HEK293 (cell line): ENCODE results near the gene TRA2B.

Experiments used
- CTCF ChIA-PET: fragments of 350-600 bp; formaldehyde crosslinking; extraction: SDS; loops from one replicate; lab custom pipeline; 2021; ENCODE audit warnings: antibody characterized with exemption; lab: Yijun Ruan, JAX
- POLR2A ChIA-PET: fragments of 300-600 bp; formaldehyde crosslinking; extraction: SDS; loops from one replicate; lab custom pipeline; 2020; ENCODE audit warnings: antibody characterized with exemption, inconsistent platforms; lab: Yijun Ruan, JAX
- H3K27ac ChIP-seq: fragments of 200-500 bp; sonication (Bioruptor generic); 2 replicates; pipeline ENCODE4 v1.5.1; 2014; ENCODE audit warnings: low read depth, low read length, control low read depth, inconsistent platforms; ENCODE audit errors: extremely low read depth
- H3K36me3 ChIP-seq, 2 experiments: fragments of 200-500 bp in 1 of 2; sonication (Bioruptor generic) in 1 of 2; 1 replicate in 1 of 2; 2 replicates in 1 of 2; pipeline ENCODE4 v1.5.1; 2014 to 2017; ENCODE audit warnings: inconsistent platforms in 2 of 2, low read length in 2 of 2; ENCODE audit not compliant: control insufficient read depth in 2 of 2, insufficient read depth in 1 of 2
- H3K4me1 ChIP-seq: fragments of 200-500 bp; sonication (Bioruptor generic); 2 replicates; pipeline ENCODE4 v1.5.1; 2014; ENCODE audit warnings: mild to moderate bottlenecking, low read length, inconsistent platforms; ENCODE audit not compliant: control insufficient read depth, insufficient read depth
- H3K4me3 ChIP-seq: 2 replicates; pipeline ENCODE4 v1.5.1; 2011; ENCODE audit warnings: low read depth, mild to moderate bottlenecking, control low read depth, low read length, moderate library complexity
- H3K9me3 ChIP-seq: fragments of 200-500 bp; sonication (Bioruptor generic); 2 replicates; pipeline ENCODE4 v1.5.1; 2014; ENCODE audit warnings: low read depth, low read length, inconsistent platforms; ENCODE audit not compliant: control insufficient read depth, insufficient read depth
- EGR2 ChIP-seq: fragments of 450-650 bp; formaldehyde crosslinking; IDR thresholded peaks from 2 replicates; pipeline ENCODE4 v1.5.1; 2016; ENCODE audit warnings: low read depth, missing biosample characterization, missing genetic modification characterization
- IKZF3 ChIP-seq: fragments of 450-650 bp; IDR thresholded peaks from 2 replicates; pipeline ENCODE4 v1.5.0; 2018; ENCODE audit warnings: missing biosample characterization, mild to moderate bottlenecking, missing genetic modification characterization, moderate library complexity
- KLF1 ChIP-seq: fragments of 450-650 bp; formaldehyde crosslinking; IDR thresholded peaks from 2 replicates; pipeline ENCODE4 v1.5.1; 2016; ENCODE audit warnings: missing biosample characterization, missing genetic modification characterization
- KLF9 ChIP-seq: fragments of 450-650 bp; formaldehyde crosslinking; IDR thresholded peaks from 2 replicates; pipeline ENCODE4 v1.5.1; 2016; ENCODE audit warnings: missing biosample characterization, missing genetic modification characterization, low read depth
- OVOL3 ChIP-seq: fragments of 450-650 bp; formaldehyde crosslinking; IDR thresholded peaks from 2 replicates; pipeline ENCODE4 v1.5.1; 2016; ENCODE audit warnings: missing biosample characterization, missing genetic modification characterization
- PRDM1 ChIP-seq: fragments of 450-650 bp; formaldehyde crosslinking; IDR thresholded peaks from 2 replicates; pipeline ENCODE4; 2016; ENCODE audit warnings: missing biosample characterization, missing genetic modification characterization
- REPIN1 ChIP-seq: fragments of 450-650 bp; formaldehyde crosslinking; IDR thresholded peaks from 2 replicates; pipeline ENCODE4 v1.5.1; 2017; ENCODE audit warnings: missing biosample characterization, missing genetic modification characterization, low read depth
- SP2 ChIP-seq: fragments of 450-650 bp; formaldehyde crosslinking; IDR thresholded peaks from 2 replicates; pipeline ENCODE4 v1.5.1; 2016; ENCODE audit warnings: missing biosample characterization, missing genetic modification characterization
- ZFP3 ChIP-seq: fragments of 450-650 bp; formaldehyde crosslinking; IDR thresholded peaks from 2 replicates; pipeline ENCODE4 v1.5.1; 2016; ENCODE audit warnings: low read depth, missing biosample characterization, missing genetic modification characterization
- ZFP37 ChIP-seq: fragments of 450-650 bp; formaldehyde crosslinking; IDR thresholded peaks from 2 replicates; pipeline ENCODE4 v1.5.1; 2016; ENCODE audit warnings: missing biosample characterization, missing genetic modification characterization
- ZIC2 ChIP-seq: fragments of 450-650 bp; formaldehyde crosslinking; IDR thresholded peaks from 2 replicates; pipeline ENCODE4 v1.5.1; 2016; ENCODE audit warnings: missing biosample characterization, missing genetic modification characterization
- ZNF23 ChIP-seq: fragments of 450-650 bp; formaldehyde crosslinking; IDR thresholded peaks from 2 replicates; pipeline ENCODE4 v1.5.1; 2016; ENCODE audit warnings: missing biosample characterization, missing genetic modification characterization, borderline replicate concordance
- ZNF292 ChIP-seq: fragments of 450-650 bp; formaldehyde crosslinking; IDR thresholded peaks from 2 replicates; pipeline ENCODE4 v1.5.1; 2016; ENCODE audit warnings: low read depth, missing biosample characterization, missing genetic modification characterization, borderline replicate concordance
- ZNF302 ChIP-seq: fragments of 450-650 bp; formaldehyde crosslinking; IDR thresholded peaks from 2 replicates; pipeline ENCODE4 v1.5.1; 2016; ENCODE audit warnings: missing biosample characterization, missing genetic modification characterization, low read depth
- ZNF366 ChIP-seq: fragments of 450-650 bp; formaldehyde crosslinking; conservative IDR thresholded peaks from 2 replicates; pipeline ENCODE4 v1.5.1; 2016; ENCODE audit warnings: missing biosample characterization, missing genetic modification characterization
- ZNF416 ChIP-seq: fragments of 450-650 bp; formaldehyde crosslinking; IDR thresholded peaks from 2 replicates; pipeline ENCODE4 v1.5.1; 2016; ENCODE audit warnings: missing biosample characterization, missing genetic modification characterization
- ZNF510 ChIP-seq: fragments of 450-650 bp; formaldehyde crosslinking; IDR thresholded peaks from 2 replicates; pipeline ENCODE4 v1.5.1; 2018; ENCODE audit warnings: mild to moderate bottlenecking, missing genetic modification characterization, missing biosample characterization; ENCODE audit not compliant: insufficient replicate concordance
- ZNF548 ChIP-seq: fragments of 450-650 bp; formaldehyde crosslinking; IDR thresholded peaks from 2 replicates; pipeline ENCODE4 v1.5.1; 2016; ENCODE audit warnings: missing biosample characterization, missing genetic modification characterization
- ZNF561 ChIP-seq: fragments of 450-650 bp; IDR thresholded peaks from 2 replicates; pipeline ENCODE4 v1.5.1; 2018; ENCODE audit warnings: missing biosample characterization, missing genetic modification characterization, borderline replicate concordance
- ZNF585B ChIP-seq: fragments of 450-650 bp; formaldehyde crosslinking; IDR thresholded peaks from 2 replicates; pipeline ENCODE4 v1.5.1; 2016; ENCODE audit warnings: missing biosample characterization, missing genetic modification characterization
- ZNF707 ChIP-seq: fragments of 450-650 bp; formaldehyde crosslinking; IDR thresholded peaks from 2 replicates; pipeline ENCODE4 v1.5.1; 2016; ENCODE audit warnings: missing biosample characterization, missing genetic modification characterization
- ZNF837 ChIP-seq: fragments of 450-650 bp; formaldehyde crosslinking; IDR thresholded peaks from 2 replicates; pipeline ENCODE4 v1.5.1; 2016; ENCODE audit warnings: missing biosample characterization, missing genetic modification characterization
- TF ChIP-seq, protein P1 (sequence below): fragments of 450-650 bp; IDR thresholded peaks from 2 replicates; pipeline ENCODE4 v1.5.1; 2018; ENCODE audit warnings: missing biosample characterization, missing genetic modification characterization
- TF ChIP-seq, protein P2 (sequence below): fragments of 450-650 bp; formaldehyde crosslinking; IDR thresholded peaks from 2 replicates; pipeline ENCODE4 v1.5.1; 2016; ENCODE audit warnings: missing biosample characterization, missing genetic modification characterization
- TF ChIP-seq, protein P3 (sequence below): fragments of 450-650 bp; formaldehyde crosslinking; conservative IDR thresholded peaks from 2 replicates; pipeline ENCODE4 v1.5.1; 2016; ENCODE audit warnings: low read depth, missing biosample characterization, missing genetic modification characterization
- TF ChIP-seq, protein P4 (sequence below): fragments of 450-650 bp; formaldehyde crosslinking; IDR thresholded peaks from 2 replicates; pipeline ENCODE4 v1.5.1; 2017; ENCODE audit warnings: missing biosample characterization, missing genetic modification characterization

The TRA2B gene

DNA sequence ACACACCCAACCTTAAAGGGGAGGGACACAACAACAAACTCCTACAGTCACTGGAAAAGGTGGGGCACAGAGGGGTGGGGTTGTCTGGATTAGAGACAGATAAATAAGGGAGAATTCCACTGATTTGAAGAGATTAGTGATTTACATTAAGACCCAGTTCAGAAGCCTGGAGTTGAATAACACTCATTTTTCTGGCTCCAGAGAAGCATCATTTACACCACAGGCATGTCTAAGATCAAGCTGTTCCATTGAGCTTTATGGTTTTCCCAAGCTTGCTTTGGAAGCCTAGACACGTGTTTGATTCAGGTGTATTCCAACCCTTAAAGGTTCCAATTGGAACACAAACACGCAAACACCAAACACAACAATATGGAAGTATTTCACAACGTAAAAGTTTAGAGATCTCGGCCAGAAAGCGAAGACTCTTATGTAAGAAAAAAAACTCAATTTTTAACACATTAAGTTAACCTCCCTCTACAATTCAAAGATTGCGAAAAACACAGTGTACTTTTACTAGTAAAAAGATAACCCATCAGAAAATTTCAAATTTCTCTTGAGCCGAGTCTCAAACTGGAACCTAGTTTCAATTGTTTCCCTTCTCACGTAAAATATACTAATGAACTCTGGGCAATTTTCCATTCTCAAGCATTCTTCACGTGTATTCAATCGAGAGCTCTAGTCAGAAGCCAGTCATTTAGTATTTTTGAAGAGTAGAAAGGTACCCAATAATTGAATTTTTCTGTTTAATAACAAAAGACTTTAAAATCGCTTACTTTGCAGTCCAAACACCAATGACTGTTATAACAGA, 2.1 kb downstream of the TRA2B start (continued):
- TF ChIP-seq EGR2 (tag by site-specific recombination) (no peak), PRDM1 (tag by site-specific recombination) (peak; percentile 83), KLF9 (tag by site-specific recombination) (peak; percentile 34; the same call in 1 of the 2 replicates), SP2 (tag by site-specific recombination) (0 out of 2 replicates have a peak, but pooled peaks have one; percentile 11), IKZF3 (peak; percentile 57; the same call in 1 of the 2 replicates), ZFP3 (tag by site-specific recombination) (peak; percentile 41; the same call in 1 of the 2 replicates), OVOL3 (tag by site-specific recombination) (no peak), ZNF585B (tag by site-specific recombination) (no peak), KLF1 (peak; percentile 48), REPIN1 (tag by site-specific recombination) (no peak), ZNF548 (no peak), ZFP37 (tag by site-specific recombination) (no peak), ZNF292 (tag by site-specific recombination) (no peak), ZNF416 (tag by site-specific recombination) (no peak), ZNF837 (tag by site-specific recombination) (no peak), ZIC2 (tag by site-specific recombination) (no peak)
- TF ChIP-seq, protein P1, sequence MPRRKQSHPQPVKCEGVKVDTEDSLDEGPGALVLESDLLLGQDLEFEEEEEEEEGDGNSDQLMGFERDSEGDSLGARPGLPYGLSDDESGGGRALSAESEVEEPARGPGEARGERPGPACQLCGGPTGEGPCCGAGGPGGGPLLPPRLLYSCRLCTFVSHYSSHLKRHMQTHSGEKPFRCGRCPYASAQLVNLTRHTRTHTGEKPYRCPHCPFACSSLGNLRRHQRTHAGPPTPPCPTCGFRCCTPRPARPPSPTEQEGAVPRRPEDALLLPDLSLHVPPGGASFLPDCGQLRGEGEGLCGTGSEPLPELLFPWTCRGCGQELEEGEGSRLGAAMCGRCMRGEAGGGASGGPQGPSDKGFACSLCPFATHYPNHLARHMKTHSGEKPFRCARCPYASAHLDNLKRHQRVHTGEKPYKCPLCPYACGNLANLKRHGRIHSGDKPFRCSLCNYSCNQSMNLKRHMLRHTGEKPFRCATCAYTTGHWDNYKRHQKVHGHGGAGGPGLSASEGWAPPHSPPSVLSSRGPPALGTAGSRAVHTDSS, result no peak
- TF ChIP-seq, protein P2, sequence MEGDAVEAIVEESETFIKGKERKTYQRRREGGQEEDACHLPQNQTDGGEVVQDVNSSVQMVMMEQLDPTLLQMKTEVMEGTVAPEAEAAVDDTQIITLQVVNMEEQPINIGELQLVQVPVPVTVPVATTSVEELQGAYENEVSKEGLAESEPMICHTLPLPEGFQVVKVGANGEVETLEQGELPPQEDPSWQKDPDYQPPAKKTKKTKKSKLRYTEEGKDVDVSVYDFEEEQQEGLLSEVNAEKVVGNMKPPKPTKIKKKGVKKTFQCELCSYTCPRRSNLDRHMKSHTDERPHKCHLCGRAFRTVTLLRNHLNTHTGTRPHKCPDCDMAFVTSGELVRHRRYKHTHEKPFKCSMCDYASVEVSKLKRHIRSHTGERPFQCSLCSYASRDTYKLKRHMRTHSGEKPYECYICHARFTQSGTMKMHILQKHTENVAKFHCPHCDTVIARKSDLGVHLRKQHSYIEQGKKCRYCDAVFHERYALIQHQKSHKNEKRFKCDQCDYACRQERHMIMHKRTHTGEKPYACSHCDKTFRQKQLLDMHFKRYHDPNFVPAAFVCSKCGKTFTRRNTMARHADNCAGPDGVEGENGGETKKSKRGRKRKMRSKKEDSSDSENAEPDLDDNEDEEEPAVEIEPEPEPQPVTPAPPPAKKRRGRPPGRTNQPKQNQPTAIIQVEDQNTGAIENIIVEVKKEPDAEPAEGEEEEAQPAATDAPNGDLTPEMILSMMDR (tag by site-specific recombination), result no peak

DNA sequence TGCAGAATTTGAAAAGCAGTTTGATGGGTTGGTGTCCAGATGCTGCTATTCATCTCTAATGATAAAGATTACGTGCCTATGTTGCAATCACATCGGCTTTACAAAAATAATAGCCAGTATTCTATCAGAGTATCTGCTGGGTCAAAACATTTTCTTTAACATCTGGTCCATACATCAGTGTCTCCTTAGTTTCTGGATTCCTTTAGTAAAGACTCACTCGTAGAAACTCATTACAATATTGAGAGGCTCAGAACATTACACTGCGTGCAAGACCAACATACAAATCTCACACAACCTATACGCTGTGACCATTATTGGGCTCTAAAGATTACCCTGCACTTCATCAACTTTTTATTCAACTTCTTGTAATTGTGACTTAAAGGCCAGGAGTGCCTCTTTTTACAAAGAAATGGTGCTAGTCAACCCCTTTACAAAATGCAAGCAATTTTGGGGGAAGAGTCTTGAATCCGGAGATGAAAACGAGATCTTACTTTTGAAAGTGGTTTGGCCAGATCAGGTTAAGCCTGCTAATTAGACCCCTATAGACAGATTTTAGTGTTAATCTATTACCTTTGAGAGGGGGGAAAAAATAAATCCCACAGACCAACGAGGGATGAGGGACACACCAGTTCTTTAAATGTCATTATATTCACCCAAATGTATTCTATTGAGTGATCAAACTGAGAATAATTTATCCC, 2.9 kb downstream of the TRA2B start:
- Histone ChIP-seq H3K9me3 (no peaks in the 10 kb centered on the region), H3K4me3 (peak overlapping the region; percentile 98), H3K4me1 (peaks cover 21% of the 10 kb centered on the region)
- TF ChIP-seq ZNF561, result no peak
- TF ChIP-seq, protein P3, sequence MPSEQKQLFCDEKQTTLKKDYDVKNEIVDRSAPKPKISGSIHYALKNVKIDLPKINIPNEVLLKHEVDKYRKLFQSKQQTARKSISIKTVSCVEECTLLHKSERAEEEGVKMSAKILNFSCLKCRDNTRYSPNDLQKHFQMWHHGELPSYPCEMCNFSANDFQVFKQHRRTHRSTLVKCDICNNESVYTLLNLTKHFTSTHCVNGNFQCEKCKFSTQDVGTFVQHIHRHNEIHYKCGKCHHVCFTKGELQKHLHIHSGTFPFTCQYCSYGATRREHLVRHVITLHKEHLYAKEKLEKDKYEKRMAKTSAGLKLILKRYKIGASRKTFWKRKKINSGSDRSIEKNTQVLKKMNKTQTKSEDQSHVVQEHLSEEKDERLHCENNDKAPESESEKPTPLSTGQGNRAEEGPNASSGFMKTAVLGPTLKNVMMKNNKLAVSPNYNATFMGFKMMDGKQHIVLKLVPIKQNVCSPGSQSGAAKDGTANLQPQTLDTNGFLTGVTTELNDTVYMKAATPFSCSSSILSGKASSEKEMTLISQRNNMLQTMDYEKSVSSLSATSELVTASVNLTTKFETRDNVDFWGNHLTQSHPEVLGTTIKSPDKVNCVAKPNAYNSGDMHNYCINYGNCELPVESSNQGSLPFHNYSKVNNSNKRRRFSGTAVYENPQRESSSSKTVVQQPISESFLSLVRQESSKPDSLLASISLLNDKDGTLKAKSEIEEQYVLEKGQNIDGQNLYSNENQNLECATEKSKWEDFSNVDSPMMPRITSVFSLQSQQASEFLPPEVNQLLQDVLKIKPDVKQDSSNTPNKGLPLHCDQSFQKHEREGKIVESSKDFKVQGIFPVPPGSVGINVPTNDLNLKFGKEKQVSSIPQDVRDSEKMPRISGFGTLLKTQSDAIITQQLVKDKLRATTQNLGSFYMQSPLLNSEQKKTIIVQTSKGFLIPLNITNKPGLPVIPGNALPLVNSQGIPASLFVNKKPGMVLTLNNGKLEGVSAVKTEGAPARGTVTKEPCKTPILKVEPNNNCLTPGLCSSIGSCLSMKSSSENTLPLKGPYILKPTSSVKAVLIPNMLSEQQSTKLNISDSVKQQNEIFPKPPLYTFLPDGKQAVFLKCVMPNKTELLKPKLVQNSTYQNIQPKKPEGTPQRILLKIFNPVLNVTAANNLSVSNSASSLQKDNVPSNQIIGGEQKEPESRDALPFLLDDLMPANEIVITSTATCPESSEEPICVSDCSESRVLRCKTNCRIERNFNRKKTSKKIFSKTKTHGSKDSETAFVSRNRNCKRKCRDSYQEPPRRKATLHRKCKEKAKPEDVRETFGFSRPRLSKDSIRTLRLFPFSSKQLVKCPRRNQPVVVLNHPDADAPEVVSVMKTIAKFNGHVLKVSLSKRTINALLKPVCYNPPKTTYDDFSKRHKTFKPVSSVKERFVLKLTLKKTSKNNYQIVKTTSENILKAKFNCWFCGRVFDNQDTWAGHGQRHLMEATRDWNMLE (tag by site-specific recombination), result no peak
- TF ChIP-seq ZNF302, result no peak
- TF ChIP-seq ZNF510 (tag by site-specific recombination), result no peak
- TF ChIP-seq ZNF23 (tag by site-specific recombination), result no peak
- TF ChIP-seq ZNF707 (tag by site-specific recombination), result no peak
- TF ChIP-seq, protein P4, sequence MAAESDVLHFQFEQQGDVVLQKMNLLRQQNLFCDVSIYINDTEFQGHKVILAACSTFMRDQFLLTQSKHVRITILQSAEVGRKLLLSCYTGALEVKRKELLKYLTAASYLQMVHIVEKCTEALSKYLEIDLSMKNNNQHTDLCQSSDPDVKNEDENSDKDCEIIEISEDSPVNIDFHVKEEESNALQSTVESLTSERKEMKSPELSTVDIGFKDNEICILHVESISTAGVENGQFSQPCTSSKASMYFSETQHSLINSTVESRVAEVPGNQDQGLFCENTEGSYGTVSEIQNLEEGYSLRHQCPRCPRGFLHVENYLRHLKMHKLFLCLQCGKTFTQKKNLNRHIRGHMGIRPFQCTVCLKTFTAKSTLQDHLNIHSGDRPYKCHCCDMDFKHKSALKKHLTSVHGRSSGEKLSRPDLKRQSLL (tag by site-specific recombination), result no peak
- TF ChIP-seq ZNF366 (tag by site-specific recombination), result no peak
- TF ChIP-seq, all 188 proteins: peak for 0
- POLR2A ChIA-PET, result no interaction called here
- CTCF ChIA-PET, result interaction anchor here (0.6 kb wide), 1 partner anchor 519 kb away, joined by 7 read pairs; no protein-coding TSS in a partner anchor
- H3K36me3 ChIP-seq, result peaks cover 0 to 58% of the 10 kb centered on the region in 2 experiments; a peak in 1 of 3 replicates
- no peak overlapping the region for H3K27ac ChIP-seq
